GM12875 (cell line): ENCODE results near the gene RANGRF.

Source experiments
- H3K4me3 ChIP-seq: one replicate; pipeline ENCODE4 v1.5.1; 2011; ENCODE audit warnings: low read depth, low read length, control low read depth
- CTCF ChIP-seq: IDR thresholded peaks from 2 replicates; pipeline ENCODE4 v1.5.1; 2011; ENCODE audit warnings: low read depth, mild to moderate bottlenecking, control low read depth, inconsistent platforms, low read length, moderate library complexity, borderline replicate concordance; ENCODE audit not compliant: insufficient read depth

The RANGRF gene

GRCh38 chr17:8287651-8288335, 677 bp upstream of the RANGRF start:
- peak overlapping the region; percentile 68 for H3K4me3 ChIP-seq
- TF ChIP-seq CTCF = no peak

DNA sequence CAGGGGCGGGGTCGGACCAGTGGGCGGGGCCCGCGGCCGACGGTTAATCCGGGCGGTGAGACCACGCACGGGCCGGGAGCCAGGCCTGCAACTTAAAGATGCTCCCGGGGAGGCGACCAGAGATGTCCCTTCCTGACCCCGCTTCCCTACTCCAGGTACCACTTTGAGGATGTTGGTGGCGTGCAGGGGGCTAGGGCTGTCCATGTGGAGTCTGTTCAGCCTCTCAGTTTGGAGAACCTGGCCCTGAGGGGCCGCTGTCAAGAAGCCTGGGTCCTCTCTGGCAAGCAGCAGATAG, 580 bp downstream of the RANGRF start:
- peak overlapping the region; percentile 68 for H3K4me3 ChIP-seq
- no peak for TF ChIP-seq CTCF

DNA sequence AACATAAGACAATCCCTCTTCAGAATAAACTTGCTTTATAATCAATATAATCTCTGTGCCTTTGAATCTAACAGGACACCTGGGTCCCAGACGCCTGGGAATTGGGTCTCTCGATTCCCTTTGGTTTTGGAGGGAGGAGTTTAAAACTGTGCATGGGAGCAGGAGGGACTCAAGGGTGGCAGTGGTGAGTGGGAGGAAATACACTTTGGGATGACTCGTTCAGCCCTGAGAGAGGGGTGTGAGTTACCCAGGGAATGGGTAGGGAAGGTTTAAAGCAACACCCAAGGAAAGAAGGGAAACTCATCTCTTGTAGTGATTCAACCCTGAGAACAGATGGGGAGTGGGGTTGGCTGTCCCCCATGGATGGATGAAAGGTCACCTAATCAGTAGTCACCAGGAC, 1.6 kb downstream of the RANGRF start:
- H3K4me3 ChIP-seq = no peak overlapping the region

GRCh38 chr17:8292639-8293395, 4.3 kb downstream of the RANGRF start:
- H3K4me3 ChIP-seq = no peak overlapping the region
- TF ChIP-seq CTCF = no peak

More for the DNA sequence above, 1.6 kb downstream of the RANGRF start:
- TF ChIP-seq CTCF = no peak

- H3K4me3 ChIP-seq = no peak overlapping the region
- no peak for TF ChIP-seq CTCF
These were observed 5.9 kb downstream of the RANGRF start for GRCh38 chr17:8294361-8294760.

- H3K4me3 ChIP-seq = peak overlapping the region; percentile 77
- TF ChIP-seq CTCF = no peak
These were observed 6.4 kb downstream of the RANGRF start for GRCh38 chr17:8294814-8295316.

DNA sequence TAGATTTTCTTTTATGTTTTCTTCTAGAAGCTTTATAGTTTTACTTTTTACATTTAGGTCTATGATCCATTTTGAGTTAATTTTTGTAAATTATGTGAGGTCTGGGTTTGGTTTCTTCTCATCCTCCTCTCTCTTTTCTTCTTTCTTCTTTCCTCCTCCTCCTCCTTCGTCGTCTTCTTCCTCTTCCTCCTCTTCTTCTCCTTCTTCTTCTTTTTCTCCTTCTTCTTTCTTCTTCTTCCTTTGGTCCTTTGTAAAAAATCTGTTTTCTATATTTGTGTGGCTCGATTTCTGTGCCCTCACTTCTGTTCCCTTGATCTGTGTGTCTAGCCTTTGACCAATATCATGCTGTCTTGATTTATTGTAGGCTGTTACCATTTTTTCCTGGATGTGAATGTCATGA, 11.8 kb downstream of the RANGRF start:
- TF ChIP-seq CTCF = no peak
- H3K4me3 ChIP-seq = no peak overlapping the region
